HepG2 (cell line): Measurements from ENCODE around the gene CXorf38. TPM values are rescaled to one million over a fixed set of nuclear protein-coding genes. Genes with fewer than 3 reads are reported as not detected.

Source experiments
- ATAC-seq: fragments of 200-7000 bp; cut with Tn5 transposase; 3 replicates; pipeline ENCODE4 v1.9.1; 2020; ENCODE audit warnings: mild to moderate bottlenecking, moderate library complexity
- BruUV-seq: library from RNA; stranded (reverse); fragments of 400-500 nt; replicated peaks from 2 replicates; lab custom pipeline; 2021; lab: Mats Ljungman, UMichigan
- CTCF ChIA-PET: fragments of 300-600 bp; formaldehyde crosslinking; extraction: SDS; loops from one replicate; lab custom pipeline; 2021; ENCODE audit warnings: low total read pairs, inconsistent platforms, low intra/inter-chr PET ratio; lab: Yijun Ruan, JAX
- POLR2A ChIA-PET: fragments of 350-600 bp; sonication (Branson Sonifier 250); formaldehyde crosslinking; loops from one replicate; lab custom pipeline; 2020; ENCODE audit warnings: antibody characterized with exemption, inconsistent platforms; lab: Yijun Ruan, JAX
- DNase-seq: peaks from one replicate; pipeline ENCODE4 v3.0.0-alpha.2; 2015; ENCODE audit warnings: low spot score
- FAIRE-seq: peaks from 3 replicates; lab custom pipeline; 2011; peaks lifted over from hg19 to GRCh38; lab: Jason Lieb, UNC
- H2AFZ ChIP-seq: one replicate; pipeline ENCODE4 v1.6.1; 2011; ENCODE audit warnings: low read length, inconsistent platforms
- H3K27ac ChIP-seq: fragments of 300-600 bp; 3 replicates; pipeline ENCODE4 v1.8.0; 2011; ENCODE audit warnings: mixed run types, mild to moderate bottlenecking, mixed read lengths, low read length, inconsistent platforms; ENCODE audit not compliant: insufficient read depth; ENCODE audit errors: extremely low read length
- H3K27me3 ChIP-seq, 2 experiments: fragments of 200-600 bp in 1 of 2; 2 replicates in 1 of 2; 3 replicates in 1 of 2; pipeline versions ENCODE4 v1.6.0 to v1.8.0; 2011; ENCODE audit warnings: low read length in 2 of 2, mild to moderate bottlenecking in 2 of 2, moderate library complexity in 2 of 2, inconsistent platforms in 1 of 2; ENCODE audit not compliant: insufficient read depth in 2 of 2, control insufficient read depth in 1 of 2
- H3K36me3 ChIP-seq, 2 experiments: fragments of 200-600 bp in 1 of 2; replicated peaks in 1 of 2; 2 replicates in 1 of 2; 3 replicates in 1 of 2; pipeline versions ENCODE4 v1.5.1 to v1.8.0; 2011; ENCODE audit warnings: low read length in 2 of 2, inconsistent platforms in 1 of 2; ENCODE audit not compliant: insufficient read depth in 2 of 2, control insufficient read depth in 1 of 2
- H3K4me1 ChIP-seq: 2 replicates; pipeline ENCODE4 v1.5.1; 2012; ENCODE audit warnings: low read length, inconsistent platforms; ENCODE audit not compliant: insufficient read depth
- H3K4me2 ChIP-seq: 2 replicates; pipeline ENCODE4 v1.6.0; 2011; ENCODE audit warnings: low read depth, low read length, inconsistent platforms
- H3K4me3 ChIP-seq, 3 experiments: fragments of 200-600 bp in 1 of 3; sonication (generic), shearing (Covaris generic) in 1 of 3; replicated peaks in 1 of 3; 2 replicates each; pipeline ENCODE4 v1.5.1; 2011 to 2016; ENCODE audit warnings: low read length in 3 of 3, inconsistent platforms in 2 of 3, low read depth in 2 of 3, mild to moderate bottlenecking in 2 of 3, control low read depth in 1 of 3, mixed read lengths in 1 of 3; ENCODE audit not compliant: insufficient read depth in 1 of 3
- H3K79me2 ChIP-seq: one replicate; pipeline ENCODE4 v1.6.1; 2011; ENCODE audit warnings: low read length, inconsistent platforms; ENCODE audit not compliant: insufficient read depth
- H3K9ac ChIP-seq: 2 replicates; pipeline ENCODE4 v1.6.0; 2011; ENCODE audit warnings: mild to moderate bottlenecking, low read depth, low read length, inconsistent platforms; ENCODE audit not compliant: insufficient read depth
- H3K9me3 ChIP-seq: 2 replicates; pipeline ENCODE4 v1.5.1; 2012; ENCODE audit warnings: mild to moderate bottlenecking, low read length
- H4K20me1 ChIP-seq: 2 replicates; pipeline ENCODE4 v1.6.0; 2011; ENCODE audit warnings: inconsistent platforms, mild to moderate bottlenecking, low read length, moderate library complexity; ENCODE audit not compliant: insufficient read depth
- EP300 ChIP-seq, 3 experiments: sonication (generic) in 1 of 3; formaldehyde crosslinking in 1 of 3; IDR thresholded peaks; 2 replicates each; pipeline versions ENCODE4 v1.5.1 to v1.6.1; 2011 to 2020; ENCODE audit warnings: low read depth in 2 of 3, low read length in 2 of 3, borderline replicate concordance in 1 of 3, improper control_type of control experiment in 1 of 3, mild to moderate bottlenecking in 1 of 3, missing genetic modification reagents in 1 of 3, moderate library complexity in 1 of 3
- MBNL3 ChIP-seq: fragments of 250-450 bp; sonication (Bioruptor Pico); conservative IDR thresholded peaks from 2 replicates; pipeline ENCODE4 v1.8.0; 2022; ENCODE audit warnings: mild to moderate bottlenecking, inconsistent platforms
- RFXAP ChIP-seq: sonication (generic); formaldehyde crosslinking; IDR thresholded peaks from 2 replicates; pipeline ENCODE4 v1.4.0; 2020; ENCODE audit warnings: missing genetic modification reagents, borderline replicate concordance
- TAF1 ChIP-seq: sonication (generic); formaldehyde crosslinking; IDR thresholded peaks from 2 replicates; pipeline ENCODE4 v1.4.0; 2020; ENCODE audit warnings: missing genetic modification reagents
- TAF15 ChIP-seq: fragments of 200-400 bp; formaldehyde crosslinking; IDR thresholded peaks from one replicate; pipeline ENCODE4 v1.6.1; 2018; ENCODE audit warnings: mild to moderate bottlenecking, low read depth, low read length; ENCODE audit not compliant: poor library complexity, severe bottlenecking
- TGIF2 ChIP-seq: IDR thresholded peaks from 2 replicates; pipeline ENCODE4 v1.6.1; 2016; ENCODE audit warnings: control low read depth, missing compliant biosample characterization
- WGBS: methylation state at CpG from one replicate; pipeline ENCODE4 v1.1.6; 2017; ENCODE audit warnings: low lambda C conversion rate; 5-methylcytosine and 5-hydroxymethylcytosine counted together
- in situ Hi-C: cut with HindIII; loops from 2 replicates; pipeline ENCODE4 v1.10.0; 2017; ENCODE audit warnings: low pct_unique_long_range_greater_than_20kb; ENCODE audit not compliant: extremely low pct_ligation_motif_present
- intact Hi-C: fragments of 100-400 bp; cut with micrococcal nuclease; formaldehyde crosslinking; loops from one replicate; pipeline ENCODE4 v1.10.0; 2022; ENCODE audit not compliant: unreplicated experiment
- polyA plus RNA-seq, 8 experiments: library from polyadenylated mRNA; depleted of rRNA in 3 of 8; stranded (reverse) in 7 of 8; unstranded in 1 of 8; fragments of >200 nt; fragmentation: Illumina TruSeq in 4 of 8; extraction: Trizol in 4 of 8; gene quantifications; 2 replicates each; pipeline versions ENCODE4 v1.2.1 to v1.2.3, GENCODE V29; 2011 to 2016; ENCODE audit warnings: low read depth in 4 of 8, missing spikeins in 1 of 8, mixed read lengths in 1 of 8; ENCODE audit not compliant: insufficient read depth in 1 of 8
- total RNA-seq, 5 experiments: library from RNA; depleted of rRNA; stranded (reverse); fragments of >200 nt; fragmentation: Illumina TruSeq; extraction: Trizol; gene quantifications; 2 replicates each; pipeline ENCODE4 v1.2.3, GENCODE V29; 2016; ENCODE audit warnings: low read depth in 1 of 5

CXorf38 gene
- total and polyA plus RNA-seq, 2 of the 13 experiments (the other 11 are each of a cell fraction or from before 2014, with no cell fraction given) = 4.6 to 6.7 TPM

GRCh38 chrX:40646489-40647306 is 663 bp downstream of the CXorf38 start:
- TF ChIP-seq TAF1 (CRISPR knock-in tag) (0 out of 2 replicates have a peak, but pooled peaks have one; percentile 13), EP300 (IDR thresholded peaks at IDR 0.05; ENCODE audit: low read depth in 2 of 2, low read length in 2 of 2) (no peak), EP300 (CRISPR knock-in tag; IDR thresholded peaks at IDR 0.05; ENCODE audit: borderline replicate concordance) (no peak), TAF15 (no peak), TGIF2 (0 out of 2 replicates have a peak, but pooled peaks have one; percentile 29), RFXAP (CRISPR knock-in tag) (0 out of 2 replicates have a peak, but pooled peaks have one; percentile 19), MBNL3 (CRISPR knock-in tag) (no peak)
- no peaks in the 10 kb centered on the region for H3K36me3 ChIP-seq
- ChIA-PET POLR2A (interaction anchor here (0.6 to 1.3 kb wide), 2 partner anchors 66 to 382 kb away, joined by 3 read pairs; partner anchors contain the start of gene ATP6AP2), CTCF (no interaction called here)
- peak overlapping the region; percentile 75 for H3K4me2 ChIP-seq
- H3K4me1 ChIP-seq = peaks cover 11% of the 10 kb centered on the region
- BruUV-seq = TSS peak; percentile 35
- peaks cover 24% of the 10 kb centered on the region for H3K79me2 ChIP-seq
- intact Hi-C loops (loop anchor here (10.0 kb wide), 2 partner anchors 62 to 102 kb away; partner anchors contain the start of gene ATP6AP2), in situ Hi-C loops (no loop called here)
- H3K9me3 ChIP-seq = no peaks in the 10 kb centered on the region
- FAIRE-seq (no peak), DNase-seq (no peak), ATAC-seq (peak; percentile 64)
- H3K4me3 ChIP-seq = peak overlapping the region; percentile 69 to 79 (median 75)
- H3K9ac ChIP-seq = peak overlapping the region; percentile 73
- H2AFZ ChIP-seq = no peak overlapping the region
- no peaks in the 10 kb centered on the region for H4K20me1 ChIP-seq
- no peaks in the 10 kb centered on the region for H3K27me3 ChIP-seq
- H3K27ac ChIP-seq = peak overlapping the region; percentile 44
- no CpG with 5 or more reads among the region's 33 CpGs for WGBS
